ENCODE data around the gene PTPRM. TPM values are rescaled to one million over a fixed set of nuclear protein-coding genes. Genes with fewer than 3 reads are reported as not detected.

The PTPRM gene
- total RNA-seq, 1 experiment from 2014 or later: not detected

- BruUV-seq (replicated peaks): no TSS peak
- no peaks in the 10 kb centered on the region for H3K9me3 ChIP-seq (ENCODE audit: low read depth, low read length, poor library complexity, severe bottlenecking)
- no peaks in the 10 kb centered on the region for H3K4me1 ChIP-seq (ENCODE audit: insufficient read depth, low read length, poor library complexity, severe bottlenecking)
- no peak overlapping the region for H3K27ac ChIP-seq (ENCODE audit: low read depth, low read length, poor library complexity, severe bottlenecking)
- no peaks in the 10 kb centered on the region for H3K27me3 ChIP-seq (replicated peaks; ENCODE audit: insufficient read depth, low read depth, low read length, poor library complexity)
- ChIA-PET POLR2A (ENCODE audit: low non-redundant PET) (no interaction called here), CTCF (no interaction called here)
- TF ChIP-seq CTCF (conservative IDR thresholded peaks at IDR 0.05; ENCODE audit: low read depth, low read length) (no peak), EZH2 (IDR thresholded peaks at IDR 0.05; ENCODE audit: borderline replicate concordance, low read depth, low read length, poor library complexity, severe bottlenecking) (no peak)
- intact Hi-C loops (cut with micrococcal nuclease; ENCODE audit: unreplicated experiment): no loop called here
- no peak overlapping the region for H3K4me3 ChIP-seq (ENCODE audit: low read depth, low read length, poor library complexity, severe bottlenecking)
- H3K36me3 ChIP-seq (ENCODE audit: insufficient read depth, low read length, poor library complexity, severe bottlenecking): no peaks in the 10 kb centered on the region
- no peak for DNase-seq (ENCODE audit: low spot score)
Measured at GRCh38 chr18:7784171-7784570, 217.1 kb downstream of the PTPRM start.

GRCh38 chr18:7786569-7786968 is 219.5 kb downstream of the PTPRM start:
- Histone ChIP-seq H3K9me3 (ENCODE audit: low read depth, low read length, poor library complexity, severe bottlenecking) (peaks cover 6% of the 10 kb centered on the region), H3K36me3 (ENCODE audit: insufficient read depth, low read length, poor library complexity, severe bottlenecking) (no peaks in the 10 kb centered on the region), H3K27me3 (replicated peaks; ENCODE audit: insufficient read depth, low read depth, low read length, poor library complexity) (no peaks in the 10 kb centered on the region), H3K4me3 (ENCODE audit: low read depth, low read length, poor library complexity, severe bottlenecking) (no peak overlapping the region), H3K4me1 (ENCODE audit: insufficient read depth, low read length, poor library complexity, severe bottlenecking) (no peaks in the 10 kb centered on the region), H3K27ac (ENCODE audit: low read depth, low read length, poor library complexity, severe bottlenecking) (no peak overlapping the region)
- POLR2A ChIA-PET (ENCODE audit: low non-redundant PET): no interaction called here
- intact Hi-C loops (cut with micrococcal nuclease; ENCODE audit: unreplicated experiment): no loop called here
- CTCF ChIA-PET: no interaction called here
- no peak for TF ChIP-seq EZH2 (IDR thresholded peaks at IDR 0.05; ENCODE audit: borderline replicate concordance, low read depth, low read length, poor library complexity, severe bottlenecking)
- TF ChIP-seq CTCF (conservative IDR thresholded peaks at IDR 0.05; ENCODE audit: low read depth, low read length): no peak
- BruUV-seq (replicated peaks): no TSS peak
- no peak for DNase-seq (ENCODE audit: low spot score)

- CTCF ChIA-PET: no interaction called here
- POLR2A ChIA-PET (ENCODE audit: low non-redundant PET): no interaction called here
- TF ChIP-seq EZH2 (IDR thresholded peaks at IDR 0.05; ENCODE audit: borderline replicate concordance, low read depth, low read length, poor library complexity, severe bottlenecking): no peak
- TF ChIP-seq CTCF (conservative IDR thresholded peaks at IDR 0.05; ENCODE audit: low read depth, low read length): no peak
Measured at GRCh38 chr18:7787339-7787738, 220.2 kb downstream of the PTPRM start.

More at GRCh38 chr18:7787339-7787738, 220.2 kb downstream of the PTPRM start:
- H3K9me3 ChIP-seq (ENCODE audit: low read depth, low read length, poor library complexity, severe bottlenecking): peaks cover 6% of the 10 kb centered on the region
- no TSS peak for BruUV-seq (replicated peaks)
- no peak overlapping the region for H3K4me3 ChIP-seq (ENCODE audit: low read depth, low read length, poor library complexity, severe bottlenecking)
- H3K4me1 ChIP-seq (ENCODE audit: insufficient read depth, low read length, poor library complexity, severe bottlenecking): no peaks in the 10 kb centered on the region
- no peak overlapping the region for H3K27ac ChIP-seq (ENCODE audit: low read depth, low read length, poor library complexity, severe bottlenecking)
- no peaks in the 10 kb centered on the region for H3K36me3 ChIP-seq (ENCODE audit: insufficient read depth, low read length, poor library complexity, severe bottlenecking)
- H3K27me3 ChIP-seq (replicated peaks; ENCODE audit: insufficient read depth, low read depth, low read length, poor library complexity): no peaks in the 10 kb centered on the region
- intact Hi-C loops (cut with micrococcal nuclease; ENCODE audit: unreplicated experiment): no loop called here
- DNase-seq (ENCODE audit: low spot score): no peak
